H9 (cell line): ENCODE measurements around the gene LINGO3. TPM values are rescaled to one million over a fixed set of nuclear protein-coding genes. Genes with fewer than 3 reads are reported as not detected.

ENCODE experiments used
- DNase-seq: peaks from one replicate; pipeline ENCODE4 v3.0.0-alpha.2; 2017
- H2AFZ ChIP-seq: one replicate; pipeline ENCODE4 v1.6.1; 2013; ENCODE audit warnings: mild to moderate bottlenecking, low read length, control low read depth, moderate library complexity
- H2AK5ac ChIP-seq: 2 replicates; pipeline ENCODE4 v1.6.1; 2013; ENCODE audit warnings: low read length, control low read depth, mixed read lengths; ENCODE audit not compliant: insufficient read length
- H2BK120ac ChIP-seq: one replicate; pipeline ENCODE4 v1.6.1; 2013; ENCODE audit warnings: low read depth, mild to moderate bottlenecking, low read length, control low read depth, inconsistent platforms; ENCODE audit not compliant: poor library complexity, severe bottlenecking
- H2BK12ac ChIP-seq: 2 replicates; pipeline ENCODE4 v1.6.1; 2013; ENCODE audit warnings: low read length, control low read depth, mixed read lengths, low read depth; ENCODE audit not compliant: insufficient read length
- H2BK15ac ChIP-seq: 2 replicates; pipeline ENCODE4 v1.6.1; 2013; ENCODE audit warnings: low read depth, low read length, control low read depth
- H2BK20ac ChIP-seq: one replicate; pipeline ENCODE4 v1.6.1; 2013; ENCODE audit warnings: low read depth, mild to moderate bottlenecking, low read length, control low read depth, inconsistent platforms; ENCODE audit not compliant: poor library complexity, severe bottlenecking
- H2BK5ac ChIP-seq: 2 replicates; pipeline ENCODE4 v1.6.1; 2013; ENCODE audit warnings: low read length, control low read depth, mixed read lengths; ENCODE audit not compliant: insufficient read length
- H3K14ac ChIP-seq: 2 replicates; pipeline ENCODE4 v1.6.1; 2013; ENCODE audit warnings: low read length, control low read depth; ENCODE audit not compliant: insufficient read depth
- H3K18ac ChIP-seq: 2 replicates; pipeline ENCODE4 v1.6.1; 2013; ENCODE audit warnings: low read depth, mild to moderate bottlenecking, mixed read lengths, low read length, control low read depth; ENCODE audit not compliant: insufficient read length
- H3K23ac ChIP-seq: 2 replicates; pipeline ENCODE4 v1.6.1; 2013; ENCODE audit warnings: low read length, control low read depth, mixed read lengths, low read depth; ENCODE audit not compliant: insufficient read length
- H3K23me2 ChIP-seq: 2 replicates; pipeline ENCODE4 v1.6.1; 2013; ENCODE audit warnings: low read depth, mild to moderate bottlenecking, mixed read lengths, low read length, control low read depth; ENCODE audit not compliant: insufficient read length, poor library complexity, severe bottlenecking
- H3K27ac ChIP-seq: 2 replicates; pipeline ENCODE4 v1.5.1; 2013; ENCODE audit warnings: low read length, control low read depth, mixed read lengths, low read depth; ENCODE audit not compliant: insufficient read length
- H3K27me3 ChIP-seq: 2 replicates; pipeline ENCODE4 v1.6.1; 2013; ENCODE audit warnings: low read length, control low read depth, inconsistent platforms; ENCODE audit not compliant: insufficient read depth
- H3K4ac ChIP-seq: 2 replicates; pipeline ENCODE4 v1.6.1; 2013; ENCODE audit warnings: low read depth, mild to moderate bottlenecking, control low read depth, inconsistent platforms, low read length, moderate library complexity
- H3K4me1 ChIP-seq: 2 replicates; pipeline ENCODE4 v1.6.1; 2013; ENCODE audit warnings: low read length, control low read depth, inconsistent platforms; ENCODE audit not compliant: insufficient read depth
- H3K4me2 ChIP-seq: 2 replicates; pipeline ENCODE4 v1.6.1; 2013; ENCODE audit warnings: low read length, control low read depth, mixed read lengths; ENCODE audit not compliant: insufficient read length, insufficient read depth
- H3K56ac ChIP-seq: 2 replicates; pipeline ENCODE4 v1.6.1; 2013; ENCODE audit warnings: low read depth, mild to moderate bottlenecking, mixed read lengths, low read length, control low read depth; ENCODE audit not compliant: insufficient read length
- H3K79me1 ChIP-seq: 2 replicates; pipeline ENCODE4 v1.6.1; 2013; ENCODE audit warnings: low read depth, mild to moderate bottlenecking, moderate library complexity, low read length, control low read depth, inconsistent platforms; ENCODE audit not compliant: insufficient read depth, poor library complexity, severe bottlenecking
- H3K79me2 ChIP-seq: 2 replicates; pipeline ENCODE4 v1.6.1; 2013; ENCODE audit warnings: low read length, control low read depth, inconsistent platforms; ENCODE audit not compliant: insufficient read depth
- H3K9ac ChIP-seq: 2 replicates; pipeline ENCODE4 v1.6.1; 2013; ENCODE audit warnings: low read length, control low read depth, mixed read lengths; ENCODE audit not compliant: insufficient read length; ENCODE audit errors: extremely low read depth
- H3K9me3 ChIP-seq: one replicate; pipeline ENCODE4 v1.6.1; 2013; ENCODE audit warnings: low read depth, low read length, inconsistent platforms; ENCODE audit not compliant: control insufficient read depth
- H3T11ph ChIP-seq: one replicate; pipeline ENCODE4 v1.6.1; 2013; ENCODE audit warnings: mild to moderate bottlenecking, low read length, control low read depth, inconsistent platforms
- H4K20me1 ChIP-seq: one replicate; pipeline ENCODE4 v1.6.1; 2013; ENCODE audit not compliant: control insufficient read depth, insufficient read length, insufficient read depth
- H4K5ac ChIP-seq: 2 replicates; pipeline ENCODE4 v1.6.1; 2013; ENCODE audit warnings: low read depth, mild to moderate bottlenecking, mixed read lengths, low read length, control low read depth; ENCODE audit not compliant: insufficient read length
- H4K8ac ChIP-seq: replicated peaks from 2 replicates; pipeline ENCODE4 v1.6.1; 2013; ENCODE audit warnings: low read length, control low read depth, mixed read lengths, low read depth; ENCODE audit not compliant: insufficient read length
- H4K91ac ChIP-seq: 2 replicates; pipeline ENCODE4 v1.6.1; 2013; ENCODE audit warnings: low read depth, mild to moderate bottlenecking, moderate library complexity, mixed read lengths, low read length, control low read depth; ENCODE audit not compliant: insufficient read length
- H3K27ac Mint-ChIP-seq, 3 experiments: 2 replicates in 2 of 3; 3 replicates in 1 of 3; pipeline ENCODE4 v1.8.0; 2020 to 2021; ENCODE audit warnings: mixed read lengths in 3 of 3, mild to moderate bottlenecking in 1 of 3, moderate library complexity in 1 of 3
- H3K27me3 Mint-ChIP-seq: 2 replicates; pipeline ENCODE4 v1.8.0; 2021; ENCODE audit warnings: low read depth, mild to moderate bottlenecking, moderate library complexity, mixed read lengths
- H3K36me3 Mint-ChIP-seq, 3 experiments: 2 replicates in 2 of 3; 3 replicates in 1 of 3; pipeline ENCODE4 v1.8.0; 2020 to 2021; ENCODE audit warnings: low read depth in 3 of 3, mixed read lengths in 3 of 3; ENCODE audit not compliant: insufficient read depth in 1 of 3
- H3K4me1 Mint-ChIP-seq, 2 experiments: 2 replicates each; pipeline ENCODE4 v1.8.0; 2020; ENCODE audit warnings: mixed read lengths in 2 of 2
- H3K4me3 Mint-ChIP-seq, 2 experiments: 2 replicates in 1 of 2; 3 replicates in 1 of 2; pipeline ENCODE4 v1.8.0; 2020 to 2021; ENCODE audit warnings: mild to moderate bottlenecking in 2 of 2, mixed read lengths in 2 of 2, moderate library complexity in 1 of 2
- H3K9me3 Mint-ChIP-seq, 2 experiments: 2 replicates in 1 of 2; 3 replicates in 1 of 2; pipeline ENCODE4 v1.8.0; 2020; ENCODE audit warnings: mild to moderate bottlenecking in 2 of 2, mixed read lengths in 2 of 2, moderate library complexity in 1 of 2
- CTCF ChIP-seq: fragments of 200-600 bp; sonication (generic); conservative IDR thresholded peaks from 3 replicates; pipeline ENCODE4 v1.8.0; 2021; ENCODE audit warnings: antibody characterized with exemption, mild to moderate bottlenecking
- WGBS: extraction: QIAGEN DNeasy Blood & Tissue Kit; methylation state at CpG from one replicate; pipeline ENCODE4 v1.1.7; 2013; ENCODE audit warnings: missing lambda C conversion rate, low lambda C conversion rate, mixed read lengths; ENCODE audit not compliant: insufficient read length; ENCODE audit errors: extremely low coverage; 5-methylcytosine and 5-hydroxymethylcytosine counted together
- total RNA-seq: library from RNA; stranded (reverse); gene quantifications from 2 replicates; pipeline ENCODE4 v1.2.1, GENCODE V29; 2021

The LINGO3 gene
- total RNA-seq, 1 experiment from 2014 or later: 0.28 TPM

GRCh38 chr19:2300533-2300932 is 7.4 kb downstream of the LINGO3 start:
- Histone ChIP-seq H4K91ac (no peak overlapping the region), H3K27ac (no peak overlapping the region), H3K4me2 (no peak overlapping the region), H4K20me1 (no peaks in the 10 kb centered on the region), H2BK120ac (no peak overlapping the region), H4K8ac (no peak overlapping the region), H3K23ac (no peak overlapping the region), H2BK20ac (no peak overlapping the region), H3K79me1 (no peaks in the 10 kb centered on the region), H3K14ac (no peak overlapping the region), H2BK12ac (no peak overlapping the region), H3K79me2 (no peaks in the 10 kb centered on the region), H3K9ac (no peak overlapping the region), H3K56ac (no peak overlapping the region), H3K18ac (no peak overlapping the region), H3K4me1 (no peaks in the 10 kb centered on the region), H3K9me3 (no peaks in the 10 kb centered on the region), H2AFZ (no peak overlapping the region), H2AK5ac (no peak overlapping the region), H3K27me3 (no peaks in the 10 kb centered on the region), H2BK15ac (no peak overlapping the region), H2BK5ac (no peak overlapping the region), H3K23me2 (no peaks in the 10 kb centered on the region), H3K4ac (no peak overlapping the region), H4K5ac (no peak overlapping the region), H3T11ph (no peak overlapping the region)
- Mint-ChIP-seq H3K4me1 (peaks cover 5 to 12% of the 10 kb centered on the region in 2 experiments), H3K4me3 (no peak overlapping the region), H3K36me3 (peaks cover 0 to 4% (median 0%) of the 10 kb centered on the region in 3 experiments; a peak in 3 of 7 replicates), H3K27ac (no peak overlapping the region), H3K9me3 (peaks cover 0 to 4% of the 10 kb centered on the region in 2 experiments; a peak in 1 of 5 replicates), H3K27me3 (peaks cover 54% of the 10 kb centered on the region)
- TF ChIP-seq CTCF: no peak
- no CpG with 5 or more reads among the region's 17 CpGs for WGBS
- no peak for DNase-seq
